Skeletal muscle tissue (tissue), 4 donors: ENCODE results near the gene CCND2. TPM values are rescaled to one million over a fixed set of nuclear protein-coding genes. Genes with fewer than 3 reads are reported as not detected.

Experiments used
- H3K27ac ChIP-seq: one replicate; pipeline ENCODE4 v1.7.0; 2013; ENCODE audit warnings: mild to moderate bottlenecking, low read depth, low read length, inconsistent platforms
- H3K27me3 ChIP-seq, 3 donors: one replicate each; pipeline ENCODE4 v1.7.0; 2013; ENCODE audit warnings: low read length in 3 of 3; ENCODE audit not compliant: control insufficient read depth in 3 of 3, insufficient read depth in 3 of 3
- H3K36me3 ChIP-seq, 3 donors: one replicate each; pipeline ENCODE4 v1.7.0; 2013; ENCODE audit warnings: low read length in 3 of 3; ENCODE audit not compliant: control insufficient read depth in 3 of 3, insufficient read depth in 3 of 3
- H3K4me1 ChIP-seq, 3 donors: one replicate each; pipeline ENCODE4 v1.7.0; 2013; ENCODE audit warnings: low read length in 3 of 3, mild to moderate bottlenecking in 3 of 3; ENCODE audit not compliant: control insufficient read depth in 3 of 3, insufficient read depth in 3 of 3
- H3K4me3 ChIP-seq, 3 donors: one replicate each; pipeline ENCODE4 v1.7.0; 2013; ENCODE audit warnings: low read length in 3 of 3
- H3K9ac ChIP-seq, 3 donors: one replicate each; pipeline ENCODE4 v1.7.0; 2013; ENCODE audit warnings: low read length in 3 of 3, mild to moderate bottlenecking in 3 of 3, moderate library complexity in 2 of 3, low read depth in 1 of 3
- H3K9me3 ChIP-seq, 3 donors: one replicate each; pipeline ENCODE4 v1.7.0; 2013; ENCODE audit warnings: low read length in 3 of 3; ENCODE audit not compliant: control insufficient read depth in 3 of 3
- total RNA-seq: library from RNA; depleted of rRNA; stranded (reverse); fragments of >200 nt; gene quantifications from one replicate; pipeline ENCODE4 v1.2.3, GENCODE V29; 2014
- donor health status: Osteomylitis.

The CCND2 gene
- total RNA-seq, 1 donor from 2014 or later: 152 TPM

GRCh38 chr12:4297617-4298016 is 24.1 kb downstream of the CCND2 start:
- H3K4me3 ChIP-seq: no peak overlapping the region
- H3K9ac ChIP-seq: no peak overlapping the region
- no peaks in the 10 kb centered on the region for H3K9me3 ChIP-seq
- peaks cover 0 to 2% (median 0%) of the 10 kb centered on the region in 3 donors for H3K36me3 ChIP-seq
- H3K27me3 ChIP-seq: peaks cover 0 to 6% (median 0%) of the 10 kb centered on the region in 3 donors
- H3K27ac ChIP-seq: no peak overlapping the region
- no peaks in the 10 kb centered on the region for H3K4me1 ChIP-seq

DNA sequence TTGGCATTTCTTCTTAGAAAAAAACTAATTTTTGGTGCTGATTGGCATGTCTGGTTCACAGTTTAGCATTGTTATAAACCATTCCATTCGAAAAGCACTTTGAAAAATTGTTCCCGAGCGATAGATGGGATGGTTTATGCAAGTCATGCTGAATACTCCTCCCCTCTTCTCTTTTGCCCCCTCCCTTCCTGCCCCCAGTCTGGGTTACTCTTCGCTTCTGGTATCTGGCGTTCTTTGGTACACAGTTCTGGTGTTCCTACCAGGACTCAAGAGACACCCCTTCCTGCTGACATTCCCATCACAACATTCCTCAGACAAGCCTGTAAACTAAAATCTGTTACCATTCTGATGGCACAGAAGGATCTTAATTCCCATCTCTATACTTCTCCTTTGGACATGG is 27.3 kb downstream of the CCND2 start:
- peaks cover 0 to 2% (median 2%) of the 10 kb centered on the region in 3 donors for H3K27me3 ChIP-seq
- H3K9me3 ChIP-seq: no peaks in the 10 kb centered on the region
- H3K36me3 ChIP-seq: peaks cover 0 to 2% (median 0%) of the 10 kb centered on the region in 3 donors
- no peak overlapping the region for H3K4me3 ChIP-seq
- peaks cover 0 to 2% (median 0%) of the 10 kb centered on the region in 3 donors for H3K4me1 ChIP-seq
- no peak overlapping the region for H3K27ac ChIP-seq
- H3K9ac ChIP-seq: no peak overlapping the region

DNA sequence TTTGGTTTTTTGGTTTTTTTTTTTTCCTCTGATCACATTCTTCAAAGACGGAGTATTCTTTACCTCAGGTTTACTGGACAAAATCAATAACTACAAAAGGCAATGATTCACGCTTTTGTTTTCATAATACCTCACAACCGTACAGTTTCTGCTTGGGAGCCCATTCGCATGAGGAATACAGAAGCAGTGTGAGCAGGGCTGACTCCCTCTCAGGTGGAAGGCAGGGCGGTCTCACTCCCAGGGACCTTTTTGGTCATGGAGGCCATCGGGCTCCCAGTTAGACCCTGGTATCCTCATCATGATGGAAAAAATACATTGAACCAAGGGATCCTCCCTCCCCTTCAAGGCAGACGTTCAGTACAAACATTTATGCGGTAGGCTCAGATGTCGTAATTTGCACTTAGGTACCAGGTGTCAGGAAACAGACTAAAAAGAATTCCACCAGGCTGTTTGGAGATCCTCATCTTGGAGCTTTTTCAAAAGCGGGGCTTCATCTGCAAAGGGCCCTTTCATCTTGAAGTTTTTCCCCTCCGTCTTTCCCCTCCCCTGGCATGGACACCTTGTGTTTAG is 28.5 kb downstream of the CCND2 start:
- no peak overlapping the region for H3K27ac ChIP-seq
- H3K36me3 ChIP-seq: peaks cover 0 to 2% (median 0%) of the 10 kb centered on the region in 3 donors
- peaks cover 0 to 2% (median 0%) of the 10 kb centered on the region in 3 donors for H3K4me1 ChIP-seq

GRCh38 chr12:4302881-4303280 is 29.3 kb downstream of the CCND2 start:
- no peaks in the 10 kb centered on the region for H3K9me3 ChIP-seq
- H3K36me3 ChIP-seq: peaks cover 0 to 2% (median 0%) of the 10 kb centered on the region in 3 donors
- H3K4me3 ChIP-seq: no peak overlapping the region
- H3K4me1 ChIP-seq: peaks cover under 1 to 5% (median under 1%) of the 10 kb centered on the region in 3 donors
- H3K27ac ChIP-seq: no peak overlapping the region
- H3K9ac ChIP-seq: no peak overlapping the region
- H3K27me3 ChIP-seq: peaks cover 0 to 2% (median 2%) of the 10 kb centered on the region in 3 donors

More for the DNA sequence above, 28.5 kb downstream of the CCND2 start:
- peaks cover 0 to 2% (median 2%) of the 10 kb centered on the region in 3 donors for H3K27me3 ChIP-seq
- H3K9me3 ChIP-seq: no peaks in the 10 kb centered on the region
- H3K9ac ChIP-seq: no peak overlapping the region
- no peak overlapping the region for H3K4me3 ChIP-seq

- Histone ChIP-seq H3K9ac (no peak overlapping the region), H3K36me3 (peaks cover 0 to 2% (median 0%) of the 10 kb centered on the region in 3 donors), H3K4me3 (no peak overlapping the region), H3K27me3 (peaks cover 0 to 2% (median 2%) of the 10 kb centered on the region in 3 donors), H3K4me1 (peaks cover 5 to 9% (median 5%) of the 10 kb centered on the region in 3 donors), H3K9me3 (no peaks in the 10 kb centered on the region), H3K27ac (no peak overlapping the region)
Measured at GRCh38 chr12:4303750-4304149, 30.2 kb downstream of the CCND2 start.

DNA sequence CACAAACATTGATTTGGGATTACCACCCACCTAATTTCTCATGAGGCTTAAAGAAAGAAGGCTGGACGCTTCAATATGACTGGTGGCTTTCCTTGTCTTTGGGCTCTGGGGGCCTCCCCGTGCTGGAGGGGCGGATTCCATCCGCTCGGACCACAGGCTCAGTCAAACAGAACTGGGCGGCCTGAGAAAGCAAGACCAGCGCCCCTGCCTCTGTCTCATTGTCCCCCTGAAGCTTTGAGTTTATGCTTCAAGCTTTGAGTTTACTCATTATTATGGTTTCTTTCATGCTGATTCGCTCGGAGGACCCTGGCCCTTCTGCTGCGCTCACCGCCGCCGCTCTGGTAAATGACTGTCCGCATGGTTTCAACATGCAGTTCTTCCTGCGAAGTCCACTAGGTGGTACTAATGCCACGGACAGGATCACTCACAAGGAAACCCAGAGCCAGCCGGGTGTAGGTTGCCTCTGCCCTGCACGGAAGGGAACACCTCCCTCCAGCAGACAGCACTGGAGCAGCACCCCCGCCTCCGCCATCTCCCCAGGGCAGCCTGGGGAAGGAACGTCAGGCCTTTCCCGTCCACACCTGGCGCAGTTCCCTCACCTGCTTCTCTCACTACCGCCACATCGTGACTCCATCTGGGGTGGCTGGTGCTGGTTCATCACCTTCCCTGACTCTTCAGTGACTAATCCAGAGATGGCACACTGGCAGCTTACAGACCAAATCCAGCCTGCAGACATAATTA is 34.2 kb downstream of the CCND2 start:
- peaks cover 5 to 9% (median 5%) of the 10 kb centered on the region in 3 donors for H3K4me1 ChIP-seq
- no peaks in the 10 kb centered on the region for H3K36me3 ChIP-seq
- no peaks in the 10 kb centered on the region for H3K9me3 ChIP-seq
- H3K27ac ChIP-seq: no peak overlapping the region
- peaks cover 0 to 1% (median 0%) of the 10 kb centered on the region in 3 donors for H3K27me3 ChIP-seq
- peak overlapping the region; percentile 64 to 69 (median 67) for H3K4me3 ChIP-seq
- peak overlapping the region; percentile 21 to 65 (median 56) for H3K9ac ChIP-seq

DNA sequence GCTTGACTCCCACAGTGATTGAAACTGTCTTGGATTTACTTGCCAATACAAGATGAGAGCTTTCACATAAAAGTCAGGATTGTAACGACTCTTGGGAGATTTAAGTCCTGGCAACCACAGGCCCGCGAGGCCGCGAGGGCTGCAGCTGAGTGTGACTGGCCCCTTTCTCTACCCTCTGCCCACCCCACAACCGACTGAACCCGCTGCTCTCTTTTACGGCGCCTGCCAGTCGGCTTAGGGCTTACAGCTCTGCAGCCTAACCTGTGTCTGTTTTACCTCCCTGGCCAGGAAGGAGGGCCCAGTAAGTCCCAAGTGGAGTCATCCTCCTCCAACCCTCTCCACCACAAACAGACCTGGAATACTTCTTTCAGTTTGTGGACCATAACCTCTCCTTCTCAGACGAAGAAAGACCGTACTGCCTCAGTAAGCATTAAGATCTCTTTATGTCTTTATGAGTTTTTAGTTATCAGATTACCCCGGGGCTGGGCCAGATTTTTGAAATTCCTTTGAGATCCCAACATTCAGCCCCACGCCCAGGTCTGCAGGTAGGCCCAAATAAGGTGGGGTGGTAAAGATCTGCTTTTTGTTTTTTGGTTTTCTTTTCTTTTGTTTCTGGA is 34.9 kb downstream of the CCND2 start:
- no peak overlapping the region for H3K27ac ChIP-seq
- H3K27me3 ChIP-seq: no peaks in the 10 kb centered on the region
- H3K36me3 ChIP-seq: no peaks in the 10 kb centered on the region
- H3K4me1 ChIP-seq: peaks cover 5 to 9% (median 5%) of the 10 kb centered on the region in 3 donors
- peak overlapping the region in 2 of 3 donors; percentile 64 to 67 for H3K4me3 ChIP-seq
- H3K9me3 ChIP-seq: no peaks in the 10 kb centered on the region
- peak overlapping the region in 2 of 3 donors; percentile 56 to 65 for H3K9ac ChIP-seq

GRCh38 chr12:4311776-4312175 is 38.2 kb downstream of the CCND2 start:
- Histone ChIP-seq H3K36me3 (no peaks in the 10 kb centered on the region), H3K9ac (no peak overlapping the region), H3K27ac (no peak overlapping the region)

GRCh38 chr12:4312251-4312650 is 38.7 kb downstream of the CCND2 start:
- Histone ChIP-seq H3K27me3 (no peaks in the 10 kb centered on the region), H3K36me3 (no peaks in the 10 kb centered on the region), H3K9ac (no peak overlapping the region), H3K27ac (no peak overlapping the region), H3K4me1 (peaks cover 5 to 7% (median 5%) of the 10 kb centered on the region in 3 donors), H3K9me3 (no peaks in the 10 kb centered on the region), H3K4me3 (no peak overlapping the region)

More at GRCh38 chr12:4311776-4312175, 38.2 kb downstream of the CCND2 start:
- H3K4me1 ChIP-seq: peaks cover 5 to 7% (median 5%) of the 10 kb centered on the region in 3 donors
- H3K4me3 ChIP-seq: no peak overlapping the region
- H3K27me3 ChIP-seq: no peaks in the 10 kb centered on the region
- H3K9me3 ChIP-seq: no peaks in the 10 kb centered on the region
